CD8-positive, alpha-beta memory T cell (primary cell): Measurements from ENCODE around the gene CCDC88B. TPM values are rescaled to one million over a fixed set of nuclear protein-coding genes. Genes with fewer than 3 reads are reported as not detected.

Experiments used
- CTCF ChIA-PET: fragments of 350-600 bp; sonication (Branson Sonifier 250); formaldehyde crosslinking; loops from one replicate; lab custom pipeline; 2021; ENCODE audit warnings: antibody characterized with exemption; lab: Charles Lee
- POLR2A ChIA-PET: fragments of 350-600 bp; sonication (Branson Sonifier 250); formaldehyde crosslinking; loops from one replicate; lab custom pipeline; 2021; ENCODE audit warnings: antibody characterized with exemption; lab: Charles Lee
- DNase-seq, 5 donors: peaks; one replicate each; pipeline versions ENCODE4 v3.0.0 to v3.0.0-alpha.2; 2020 to 2022; ENCODE audit warnings: mixed read lengths in 1 of 5
- H3K27ac ChIP-seq: one replicate; pipeline ENCODE4 v1.7.0; 2013; ENCODE audit warnings: low read depth, mild to moderate bottlenecking, low read length, moderate library complexity
- H3K27me3 ChIP-seq: 2 replicates; pipeline ENCODE4 v1.7.0; 2013; ENCODE audit warnings: low read length, mild to moderate bottlenecking; ENCODE audit not compliant: insufficient read depth, poor library complexity, severe bottlenecking
- H3K36me3 ChIP-seq: 2 replicates; pipeline ENCODE4 v1.7.0; 2013; ENCODE audit warnings: mild to moderate bottlenecking, low read length, moderate library complexity; ENCODE audit not compliant: insufficient read depth
- H3K4me1 ChIP-seq: 2 replicates; pipeline ENCODE4 v1.7.0; 2013; ENCODE audit warnings: mild to moderate bottlenecking, low read length, moderate library complexity; ENCODE audit not compliant: insufficient read depth
- H3K4me3 ChIP-seq: 2 replicates; pipeline ENCODE4 v1.7.0; 2013; ENCODE audit warnings: mild to moderate bottlenecking, low read length
- H3K9me3 ChIP-seq: 2 replicates; pipeline ENCODE4 v1.7.0; 2013; ENCODE audit warnings: mild to moderate bottlenecking, low read length
- H3K27ac Mint-ChIP-seq, 8 donors: one replicate each; pipeline ENCODE4 v1.8.0; 2020 to 2021; ENCODE audit warnings: mixed read lengths in 8 of 8, mild to moderate bottlenecking in 6 of 8, inconsistent platforms in 3 of 8, moderate library complexity in 3 of 8
- H3K27me3 Mint-ChIP-seq, 2 donors: one replicate each; pipeline ENCODE4 v1.8.0; 2020 to 2021; ENCODE audit warnings: mixed read lengths in 2 of 2, mild to moderate bottlenecking in 1 of 2, moderate library complexity in 1 of 2
- H3K36me3 Mint-ChIP-seq, 3 donors: one replicate each; pipeline ENCODE4 v1.8.0; 2020 to 2021; ENCODE audit warnings: mixed read lengths in 3 of 3, inconsistent platforms in 1 of 3, mild to moderate bottlenecking in 1 of 3
- H3K4me1 Mint-ChIP-seq, 3 donors: one replicate each; pipeline ENCODE4 v1.8.0; 2020 to 2021; ENCODE audit warnings: mixed read lengths in 3 of 3, inconsistent platforms in 1 of 3, mild to moderate bottlenecking in 1 of 3
- H3K4me3 Mint-ChIP-seq, 7 donors: one replicate each; pipeline ENCODE4 v1.8.0; 2020 to 2021; ENCODE audit warnings: mixed read lengths in 7 of 7, mild to moderate bottlenecking in 6 of 7, moderate library complexity in 4 of 7, inconsistent platforms in 2 of 7
- H3K9me3 Mint-ChIP-seq, 5 donors: one replicate each; pipeline ENCODE4 v1.8.0; 2020 to 2022; ENCODE audit warnings: mixed read lengths in 5 of 5, mild to moderate bottlenecking in 3 of 5, moderate library complexity in 2 of 5, inconsistent platforms in 1 of 5
- polyA plus RNA-seq: library from polyadenylated mRNA; unstranded; fragments of 300-500 nt; fragmentation: Illumina TruSeq; gene quantifications from one replicate; pipeline ENCODE4 v1.2.3, GENCODE V29; 2021
- total RNA-seq, 2 experiments: library from RNA; stranded (reverse); gene quantifications; one replicate each; pipeline ENCODE4 v1.2.3, GENCODE V29; 2021

The CCDC88B gene
- total and polyA plus RNA-seq, 3 experiments from 2014 or later, result 45.6 to 105 (median 101) TPM

GRCh38 chr11:64384028-64384737 is 44.2 kb downstream of the CCDC88B start:
- H3K4me1 Mint-ChIP-seq, result peaks cover 4 to 16% (median 5%) of the 10 kb centered on the region in 3 donors
- Histone ChIP-seq H3K4me3 (no peak overlapping the region), H3K27me3 (peaks cover 6% of the 10 kb centered on the region), H3K4me1 (no peaks in the 10 kb centered on the region), H3K36me3 (no peaks in the 10 kb centered on the region), H3K27ac (no peak overlapping the region), H3K9me3 (no peaks in the 10 kb centered on the region)
- ChIA-PET POLR2A (no interaction called here), CTCF (no interaction called here)
- no peak overlapping the region for H3K27ac Mint-ChIP-seq
- H3K36me3 Mint-ChIP-seq, result no peaks in the 10 kb centered on the region
- H3K9me3 Mint-ChIP-seq, result no peaks in the 10 kb centered on the region
- no peak overlapping the region for H3K4me3 Mint-ChIP-seq
- H3K27me3 Mint-ChIP-seq, result peaks cover 0 to 3% of the 10 kb centered on the region in 2 donors
- DNase-seq, result no peak

- H3K27me3 Mint-ChIP-seq, result peaks cover 0 to 3% of the 10 kb centered on the region in 2 donors
- H3K27ac Mint-ChIP-seq, result peak overlapping the region in 1 of 8 donors; percentile 84
- Histone ChIP-seq H3K36me3 (no peaks in the 10 kb centered on the region), H3K9me3 (no peaks in the 10 kb centered on the region), H3K4me3 (no peak overlapping the region), H3K27ac (no peak overlapping the region), H3K27me3 (peaks cover 6% of the 10 kb centered on the region), H3K4me1 (no peaks in the 10 kb centered on the region)
- peaks cover 6 to 22% (median 11%) of the 10 kb centered on the region in 3 donors for H3K4me1 Mint-ChIP-seq
- ChIA-PET POLR2A (interaction anchor here (0.6 kb wide), 1 partner anchor 342 kb away, joined by 6 read pairs; no protein-coding TSS in a partner anchor), CTCF (interaction anchor here (0.6 kb wide), 1 partner anchor 15 kb away, joined by 4 read pairs; no protein-coding TSS in a partner anchor)
- no peaks in the 10 kb centered on the region for H3K36me3 Mint-ChIP-seq
- H3K9me3 Mint-ChIP-seq, result no peaks in the 10 kb centered on the region
- no peak for DNase-seq
- H3K4me3 Mint-ChIP-seq, result no peak overlapping the region
Measured at GRCh38 chr11:64384981-64385944, 45.3 kb downstream of the CCDC88B start.

- Mint-ChIP-seq H3K4me1 (peaks cover 13 to 30% (median 19%) of the 10 kb centered on the region in 3 donors), H3K4me3 (no peak overlapping the region), H3K9me3 (peaks cover 0 to 2% (median 0%) of the 10 kb centered on the region in 5 donors), H3K27me3 (peaks cover 0 to 3% of the 10 kb centered on the region in 2 donors), H3K27ac (peak overlapping the region in 2 of 8 donors; percentile 43 to 61), H3K36me3 (no peaks in the 10 kb centered on the region)
- ChIA-PET CTCF (interaction anchor here (0.6 kb wide), 1 partner anchor 15 kb away, joined by 4 read pairs; no protein-coding TSS in a partner anchor), POLR2A (interaction anchor here (0.6 kb wide), 1 partner anchor 341 kb away, joined by 6 read pairs; no protein-coding TSS in a partner anchor)
- no peaks in the 10 kb centered on the region for H3K9me3 ChIP-seq
- no peak overlapping the region for H3K4me3 ChIP-seq
- no peaks in the 10 kb centered on the region for H3K4me1 ChIP-seq
- peaks cover 6% of the 10 kb centered on the region for H3K27me3 ChIP-seq
- DNase-seq, result no peak
- H3K27ac ChIP-seq, result no peak overlapping the region
- no peaks in the 10 kb centered on the region for H3K36me3 ChIP-seq
Measured at GRCh38 chr11:64385945-64386704, 46.1 kb downstream of the CCDC88B start.

GRCh38 chr11:64387916-64388315 is 47.9 kb downstream of the CCDC88B start:
- peaks cover 6% of the 10 kb centered on the region for H3K27me3 ChIP-seq
- H3K4me1 ChIP-seq, result peaks cover 5% of the 10 kb centered on the region
- Mint-ChIP-seq H3K4me3 (peak overlapping the region in 1 of 7 donors; percentile 2), H3K27ac (no peak overlapping the region), H3K4me1 (peaks cover 19 to 44% (median 20%) of the 10 kb centered on the region in 3 donors), H3K36me3 (no peaks in the 10 kb centered on the region), H3K9me3 (peaks cover 0 to 2% (median 0%) of the 10 kb centered on the region in 5 donors), H3K27me3 (peaks cover 0 to 3% of the 10 kb centered on the region in 2 donors)
- ChIA-PET POLR2A (interaction anchor here (0.7 kb wide), 2 partner anchors 1723 to 1963 kb away, joined by 4 to 10 read pairs; no protein-coding TSS in a partner anchor), CTCF (interaction anchor here (1.0 kb wide), 1 partner anchor 70 kb away, joined by 3 read pairs; the partner anchor contains the start of genes PRDX5 and TRMT112)
- DNase-seq, result no peak
- H3K4me3 ChIP-seq, result no peak overlapping the region
- H3K27ac ChIP-seq, result no peak overlapping the region
- no peaks in the 10 kb centered on the region for H3K9me3 ChIP-seq
- H3K36me3 ChIP-seq, result no peaks in the 10 kb centered on the region

- no peaks in the 10 kb centered on the region for H3K9me3 ChIP-seq
- no peaks in the 10 kb centered on the region for H3K36me3 Mint-ChIP-seq
- no peak overlapping the region for H3K27ac ChIP-seq
- H3K27me3 Mint-ChIP-seq, result peaks cover 0 to 2% of the 10 kb centered on the region in 2 donors
- ChIA-PET POLR2A (no interaction called here), CTCF (interaction anchor here (1.4 kb wide), 1 partner anchor 60 kb away, joined by 5 read pairs; no protein-coding TSS in a partner anchor)
- no peak overlapping the region for H3K27ac Mint-ChIP-seq
- H3K4me1 Mint-ChIP-seq, result peaks cover 19 to 44% (median 20%) of the 10 kb centered on the region in 3 donors
- H3K4me3 Mint-ChIP-seq, result no peak overlapping the region
- H3K4me3 ChIP-seq, result no peak overlapping the region
- H3K4me1 ChIP-seq, result peaks cover 5% of the 10 kb centered on the region
- peaks cover 6% of the 10 kb centered on the region for H3K27me3 ChIP-seq
- H3K36me3 ChIP-seq, result no peaks in the 10 kb centered on the region
- peaks cover 0 to 2% (median 0%) of the 10 kb centered on the region in 5 donors for H3K9me3 Mint-ChIP-seq
- DNase-seq, result no peak
Measured at GRCh38 chr11:64388894-64389293, 48.9 kb downstream of the CCDC88B start.

- peaks cover 19 to 44% (median 20%) of the 10 kb centered on the region in 3 donors for H3K4me1 Mint-ChIP-seq
- H3K27ac ChIP-seq, result no peak overlapping the region
- no peak overlapping the region for H3K27ac Mint-ChIP-seq
Measured at GRCh38 chr11:64389851-64390250, 49.8 kb downstream of the CCDC88B start.

GRCh38 chr11:64390558-64390957 is 50.6 kb downstream of the CCDC88B start:
- H3K27ac ChIP-seq, result no peak overlapping the region
- Mint-ChIP-seq H3K4me1 (peaks cover 19 to 44% (median 20%) of the 10 kb centered on the region in 3 donors), H3K36me3 (no peaks in the 10 kb centered on the region), H3K9me3 (peaks cover 0 to 2% (median 0%) of the 10 kb centered on the region in 5 donors), H3K4me3 (peak overlapping the region in 5 of 7 donors; percentile 41 to 66 (median 65)), H3K27ac (peak overlapping the region in 3 of 8 donors; percentile 50 to 70 (median 66)), H3K27me3 (peaks cover 6 to 9% of the 10 kb centered on the region in 2 donors)
- ChIA-PET POLR2A (interaction anchor here (0.6 to 0.7 kb wide), 3 partner anchors 20 to 1844 kb away, joined by 7 to 9 read pairs (median 8); no protein-coding TSS in a partner anchor), CTCF (no interaction called here)
- H3K36me3 ChIP-seq, result no peaks in the 10 kb centered on the region
- H3K9me3 ChIP-seq, result no peaks in the 10 kb centered on the region
- no peaks in the 10 kb centered on the region for H3K27me3 ChIP-seq
- no peak overlapping the region for H3K4me3 ChIP-seq
- no peak for DNase-seq
- H3K4me1 ChIP-seq, result peaks cover 5% of the 10 kb centered on the region

More at GRCh38 chr11:64389851-64390250, 49.8 kb downstream of the CCDC88B start:
- no peaks in the 10 kb centered on the region for H3K36me3 Mint-ChIP-seq
- Histone ChIP-seq H3K9me3 (no peaks in the 10 kb centered on the region), H3K4me1 (peaks cover 5% of the 10 kb centered on the region), H3K36me3 (no peaks in the 10 kb centered on the region), H3K4me3 (no peak overlapping the region), H3K27me3 (no peaks in the 10 kb centered on the region)
- H3K9me3 Mint-ChIP-seq, result peaks cover 0 to 2% (median 0%) of the 10 kb centered on the region in 5 donors
- CTCF ChIA-PET, result interaction anchor here (1.4 kb wide), 1 partner anchor 59 kb away, joined by 5 read pairs; no protein-coding TSS in a partner anchor
- POLR2A ChIA-PET, result no interaction called here
- DNase-seq, result no peak
- H3K27me3 Mint-ChIP-seq, result peaks cover 2 to 5% of the 10 kb centered on the region in 2 donors
- no peak overlapping the region for H3K4me3 Mint-ChIP-seq
